HCT116 (cell line): ENCODE data around the gene EEPD1.

ENCODE experiments used
- EGR1 ChIP-seq: IDR thresholded peaks from 2 replicates; pipeline ENCODE4 v1.6.1; 2012; ENCODE audit warnings: low read depth
- FOSL1 ChIP-seq: IDR thresholded peaks from 2 replicates; pipeline ENCODE4 v1.6.1; 2012; ENCODE audit warnings: low read depth
- POLR2A ChIP-seq: IDR thresholded peaks from 2 replicates; pipeline ENCODE4 v1.7.0; 2011; ENCODE audit warnings: borderline replicate concordance; ENCODE audit not compliant: insufficient read depth, insufficient read length; ENCODE audit errors: extremely low read depth
- POLR2AphosphoS5 ChIP-seq: IDR thresholded peaks from 2 replicates; pipeline ENCODE4 v1.6.1; 2011; ENCODE audit warnings: mild to moderate bottlenecking, low read depth, low read length, moderate library complexity
- RAD21 ChIP-seq: IDR thresholded peaks from 2 replicates; pipeline ENCODE4 v1.6.1; 2012; ENCODE audit warnings: low read depth, mild to moderate bottlenecking
- ZFX ChIP-seq: fragments of 450-650 bp; IDR thresholded peaks from 2 replicates; pipeline ENCODE4 v1.6.1; 2017
- ZNF274 ChIP-seq: fragments of 200-500 bp; sonication (Bioruptor generic); IDR thresholded peaks from 2 replicates; pipeline ENCODE4 v1.6.1; 2014; ENCODE audit warnings: mild to moderate bottlenecking, low read depth, low read length, inconsistent platforms
- TF ChIP-seq, protein P1 (sequence below), 3 experiments: fragments of 200-600 bp in 1 of 3; sonication (generic) in 1 of 3; IDR thresholded peaks in 2 of 3; conservative IDR thresholded peaks in 1 of 3; 2 replicates each; pipeline ENCODE4 v1.5.1; 2012 to 2017; ENCODE audit warnings: low read depth in 2 of 3, low read length in 2 of 3, antibody characterized with exemption in 1 of 3, borderline replicate concordance in 1 of 3, control low read depth in 1 of 3, mild to moderate bottlenecking in 1 of 3, mixed read lengths in 1 of 3, mixed run types in 1 of 3, moderate library complexity in 1 of 3; ENCODE audit not compliant: insufficient read depth in 1 of 3
- TF ChIP-seq, protein P2 (sequence below): IDR thresholded peaks from 2 replicates; pipeline ENCODE4 v1.6.1; 2012; ENCODE audit warnings: low read depth
- TF ChIP-seq, protein P3 (sequence below): IDR thresholded peaks from 2 replicates; pipeline ENCODE4 v1.6.1; 2012

DNA sequence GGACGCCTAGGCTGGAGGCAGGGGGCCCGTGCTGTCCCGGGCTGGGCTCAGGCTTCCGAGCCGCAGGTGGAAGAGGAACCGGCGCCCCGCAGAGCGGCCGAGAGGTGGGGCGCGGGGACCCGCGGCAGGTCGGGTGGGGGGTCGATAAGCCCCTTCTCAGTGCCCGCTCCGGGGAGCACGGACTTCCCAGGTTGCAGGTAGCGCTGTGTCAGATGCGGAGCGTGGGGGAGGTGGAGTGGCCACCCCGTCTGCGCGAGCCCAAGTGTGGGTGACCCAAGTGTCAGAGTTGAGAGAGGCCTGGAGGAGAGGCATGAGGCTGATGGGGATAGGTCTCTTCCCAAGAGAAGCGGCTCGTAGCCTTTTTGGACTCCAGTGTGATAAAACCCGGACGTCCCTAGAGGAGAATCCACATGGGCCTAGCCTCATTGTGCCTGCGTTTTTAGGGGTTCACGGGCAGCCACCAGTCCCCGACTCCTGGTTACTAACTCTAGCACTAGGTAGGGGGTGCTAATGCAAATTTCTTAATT is 580 bp downstream of the EEPD1 start:
- TF ChIP-seq ZFX, result no peak
- TF ChIP-seq, protein P1, sequence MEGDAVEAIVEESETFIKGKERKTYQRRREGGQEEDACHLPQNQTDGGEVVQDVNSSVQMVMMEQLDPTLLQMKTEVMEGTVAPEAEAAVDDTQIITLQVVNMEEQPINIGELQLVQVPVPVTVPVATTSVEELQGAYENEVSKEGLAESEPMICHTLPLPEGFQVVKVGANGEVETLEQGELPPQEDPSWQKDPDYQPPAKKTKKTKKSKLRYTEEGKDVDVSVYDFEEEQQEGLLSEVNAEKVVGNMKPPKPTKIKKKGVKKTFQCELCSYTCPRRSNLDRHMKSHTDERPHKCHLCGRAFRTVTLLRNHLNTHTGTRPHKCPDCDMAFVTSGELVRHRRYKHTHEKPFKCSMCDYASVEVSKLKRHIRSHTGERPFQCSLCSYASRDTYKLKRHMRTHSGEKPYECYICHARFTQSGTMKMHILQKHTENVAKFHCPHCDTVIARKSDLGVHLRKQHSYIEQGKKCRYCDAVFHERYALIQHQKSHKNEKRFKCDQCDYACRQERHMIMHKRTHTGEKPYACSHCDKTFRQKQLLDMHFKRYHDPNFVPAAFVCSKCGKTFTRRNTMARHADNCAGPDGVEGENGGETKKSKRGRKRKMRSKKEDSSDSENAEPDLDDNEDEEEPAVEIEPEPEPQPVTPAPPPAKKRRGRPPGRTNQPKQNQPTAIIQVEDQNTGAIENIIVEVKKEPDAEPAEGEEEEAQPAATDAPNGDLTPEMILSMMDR (IDR thresholded peaks at IDR 0.05 in 2 of 3, conservative IDR thresholded peaks at IDR 0.05 in 1 of 3; ENCODE audit: borderline replicate concordance in 1 of 3, insufficient read depth in 1 of 3, low read depth in 2 of 3, low read length in 2 of 3), result no peak
- no peak for TF ChIP-seq RAD21
- TF ChIP-seq, protein P2, sequence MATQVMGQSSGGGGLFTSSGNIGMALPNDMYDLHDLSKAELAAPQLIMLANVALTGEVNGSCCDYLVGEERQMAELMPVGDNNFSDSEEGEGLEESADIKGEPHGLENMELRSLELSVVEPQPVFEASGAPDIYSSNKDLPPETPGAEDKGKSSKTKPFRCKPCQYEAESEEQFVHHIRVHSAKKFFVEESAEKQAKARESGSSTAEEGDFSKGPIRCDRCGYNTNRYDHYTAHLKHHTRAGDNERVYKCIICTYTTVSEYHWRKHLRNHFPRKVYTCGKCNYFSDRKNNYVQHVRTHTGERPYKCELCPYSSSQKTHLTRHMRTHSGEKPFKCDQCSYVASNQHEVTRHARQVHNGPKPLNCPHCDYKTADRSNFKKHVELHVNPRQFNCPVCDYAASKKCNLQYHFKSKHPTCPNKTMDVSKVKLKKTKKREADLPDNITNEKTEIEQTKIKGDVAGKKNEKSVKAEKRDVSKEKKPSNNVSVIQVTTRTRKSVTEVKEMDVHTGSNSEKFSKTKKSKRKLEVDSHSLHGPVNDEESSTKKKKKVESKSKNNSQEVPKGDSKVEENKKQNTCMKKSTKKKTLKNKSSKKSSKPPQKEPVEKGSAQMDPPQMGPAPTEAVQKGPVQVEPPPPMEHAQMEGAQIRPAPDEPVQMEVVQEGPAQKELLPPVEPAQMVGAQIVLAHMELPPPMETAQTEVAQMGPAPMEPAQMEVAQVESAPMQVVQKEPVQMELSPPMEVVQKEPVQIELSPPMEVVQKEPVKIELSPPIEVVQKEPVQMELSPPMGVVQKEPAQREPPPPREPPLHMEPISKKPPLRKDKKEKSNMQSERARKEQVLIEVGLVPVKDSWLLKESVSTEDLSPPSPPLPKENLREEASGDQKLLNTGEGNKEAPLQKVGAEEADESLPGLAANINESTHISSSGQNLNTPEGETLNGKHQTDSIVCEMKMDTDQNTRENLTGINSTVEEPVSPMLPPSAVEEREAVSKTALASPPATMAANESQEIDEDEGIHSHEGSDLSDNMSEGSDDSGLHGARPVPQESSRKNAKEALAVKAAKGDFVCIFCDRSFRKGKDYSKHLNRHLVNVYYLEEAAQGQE, result no peak
- no peak for TF ChIP-seq FOSL1
- no peak for TF ChIP-seq POLR2AphosphoS5
- no peak for TF ChIP-seq POLR2A
- no peak for TF ChIP-seq EGR1
- TF ChIP-seq, protein P3, sequence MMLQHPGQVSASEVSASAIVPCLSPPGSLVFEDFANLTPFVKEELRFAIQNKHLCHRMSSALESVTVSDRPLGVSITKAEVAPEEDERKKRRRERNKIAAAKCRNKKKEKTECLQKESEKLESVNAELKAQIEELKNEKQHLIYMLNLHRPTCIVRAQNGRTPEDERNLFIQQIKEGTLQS, result no peak
- no peak for TF ChIP-seq ZNF274
